Psoas muscle (tissue), 8 donors: ENCODE results near the gene UBC. TPM values are rescaled to one million over a fixed set of nuclear protein-coding genes. Genes with fewer than 3 reads are reported as not detected.
A peak's percentile ranks its signal among the peaks of the same experiment; 100 is the strongest.

Experiments
- ATAC-seq, 4 donors: fragments of 200-7000 bp; cut with Tn5 transposase; one replicate each; pipeline ENCODE4 v1.9.1; 2020; ENCODE audit warnings: moderate library complexity in 3 of 4, mild to moderate bottlenecking in 2 of 4
- DNase-seq, 2 donors: peaks; one replicate each; pipeline ENCODE4 v3.0.0-alpha.2; 2020
- H3K27ac ChIP-seq: fragments of 200-600 bp; one replicate; pipeline ENCODE4 v1.8.0; 2022
- H3K27me3 ChIP-seq, 3 donors: fragments of 200-600 bp in 1 of 3; one replicate each; pipeline versions ENCODE4 v1.6.1 to v1.8.0; 2013 to 2022; ENCODE audit warnings: low read length in 2 of 3, mild to moderate bottlenecking in 2 of 3, moderate library complexity in 1 of 3; ENCODE audit not compliant: insufficient read depth in 3 of 3
- H3K36me3 ChIP-seq, 2 donors: fragments of 200-600 bp in 1 of 2; one replicate each; pipeline versions ENCODE4 v1.6.1 to v1.8.0; 2013 to 2022; ENCODE audit warnings: low read depth in 1 of 2, mild to moderate bottlenecking in 1 of 2, moderate library complexity in 1 of 2; ENCODE audit not compliant: insufficient read depth in 1 of 2
- H3K4me1 ChIP-seq: fragments of 200-600 bp; one replicate; pipeline ENCODE4 v1.8.0; 2022
- H3K4me3 ChIP-seq: fragments of 200-600 bp; one replicate; pipeline ENCODE4 v1.8.0; 2022; ENCODE audit warnings: mild to moderate bottlenecking
- H3K9me3 ChIP-seq: fragments of 200-600 bp; one replicate; pipeline ENCODE4 v1.8.0; 2022
- CTCF ChIP-seq: fragments of 200-600 bp; IDR thresholded peaks from one replicate; pipeline ENCODE4 v1.8.0; 2022; ENCODE audit warnings: antibody characterized with exemption
- WGBS, 3 donors: extraction: QIAGEN DNeasy Blood & Tissue Kit; methylation state at CpG; one replicate each; pipeline versions ENCODE4 v1.1.6 to v1.1.7; 2013; 5-methylcytosine and 5-hydroxymethylcytosine counted together
- intact Hi-C, 2 donors: fragments of 100-400 bp; cut with DNase I; formaldehyde crosslinking; loops; one replicate each; pipeline versions ENCODE4 v1.11.0 to v1.14.2; 2022
- long read RNA-seq, 2 donors: library from polyadenylated mRNA; unstranded; transcript quantifications; one replicate each; pipeline ENCODE4 v2.0.0, GENCODE V29; 2021
- polyA plus RNA-seq, 3 donors: library from polyadenylated mRNA; stranded (reverse); fragments of 200-250 nt; gene quantifications; one replicate each; pipeline ENCODE4 v1.2.3, GENCODE V29; 2013
- total RNA-seq, 4 donors: library from RNA; stranded (reverse); fragmentation: NEBNext Ultra II Directional in 2 of 4; extraction: Animal tissue kit (Norgen Biotek cat#: 25700) in 2 of 4; gene quantifications; one replicate each; pipeline versions ENCODE4 v1.2.1 to v1.2.4, GENCODE V29; 2021 to 2023
- donor health status: healthy with polysubstance abuse.
- donor health status: DM: no; HTN: no; CAD: no; lungs with moderate emphysema.
- donor health status: Bipolar disorder and iron deficiency.
- donor health status: healthy.
- donor health status: DM: yes; HTN: yes; CAD: no.
- donor health status: DM: no; HTN: no; CAD: no.
- donor health status: DM: no; HTN: no; CAD: no.
- donor health status: DM: yes; HTN: yes; CAD: no.

Gene UBC
- total RNA-seq (over 10,000 TPM in 1 of 4 donors, 1,000 to 10,000 TPM in 3; 2,036 to 18,039 (median 3,061) TPM), polyA plus RNA-seq (1,000 to 10,000 TPM; 2,132 to 9,997 (median 2,719) TPM)
- long read RNA-seq, donor 1, transcript UBC-201 (2 exons, 2,688 nt) = major isoform, 1,578 of 2,059 reads
- long read RNA-seq, donor 1, transcript UBC-205 (1 exons, 3,745 nt) = minor isoform, 438 of 2,059 reads
- long read RNA-seq, donor 1, transcript UBC-207 (2 exons, 622 nt) = minor isoform, 11 of 2,059 reads
- long read RNA-seq, donor 1, partial matches to known transcripts = 1 of 2,059 reads
- long read RNA-seq, donor 1, other reads (novel, unspliced or antisense) = 25 of 2,059 reads
- long read RNA-seq, donor 2, transcript UBC-201 (2 exons, 2,688 nt) = major isoform, 18,827 of 23,837 reads
- long read RNA-seq, donor 2, transcript UBC-205 (1 exons, 3,745 nt) = minor isoform, 4,678 of 23,837 reads
- long read RNA-seq, donor 2, transcript UBC-204 (2 exons, 624 nt) = minor isoform, 34 of 23,837 reads
- long read RNA-seq, donor 2, transcript UBC-207 (2 exons, 622 nt) = minor isoform, 45 of 23,837 reads
- long read RNA-seq, donor 2, partial matches to known transcripts = 6 of 23,837 reads
- long read RNA-seq, donor 2, other reads (novel, unspliced or antisense) = 214 of 23,837 reads

GRCh38 chr12:124914392-124915238 is at the start of gene UBC:
UBC (minus strand) TSS chr12:124914650; CDS start chr12:124913771, 879 bp downstream.
- ATAC-seq (peak; percentile 49 to 64 (median 62)), DNase-seq (peak; percentile 91 to 97)
- intact Hi-C loops = loop anchor here in 1 of 2 donors (2.0 kb wide), 1 partner anchor 24 kb away; no protein-coding TSS in a partner anchor
- H3K4me1 ChIP-seq = peaks cover 37% of the 10 kb centered on the region
- WGBS, 3 donors = 0% methylated on average over 62 to 85 of the region's 85 CpGs
- peak within 1 kb of the TSS; percentile 100 for H3K27ac ChIP-seq
- no peak for TF ChIP-seq CTCF
- H3K4me3 ChIP-seq = peak within 1 kb of the TSS; percentile 94
- no peaks in the 10 kb centered on the region for H3K9me3 ChIP-seq
- H3K27me3 ChIP-seq = no peaks in the 10 kb centered on the region
- peaks cover 3 to 29% of the 10 kb centered on the region in 2 donors for H3K36me3 ChIP-seq

DNA sequence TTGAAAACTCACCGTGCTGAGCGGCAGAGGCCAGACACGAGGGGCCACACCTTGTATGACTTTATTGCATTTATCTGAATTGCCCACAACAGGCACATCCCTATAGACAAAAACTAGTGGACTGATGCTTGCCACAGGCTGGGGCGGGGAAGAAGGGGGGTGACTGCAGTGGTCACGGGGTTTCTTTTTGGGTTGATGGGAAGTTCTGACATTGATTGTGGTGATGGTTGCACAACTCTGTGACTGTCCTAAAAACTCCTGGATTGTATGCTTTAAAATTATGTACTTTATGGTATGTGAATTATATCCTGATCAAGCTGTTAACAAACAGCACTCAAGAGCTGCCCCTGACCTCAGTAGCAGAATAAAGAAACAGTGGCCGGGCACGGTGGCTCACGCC is 48.8 kb upstream of the UBC start:
- H3K27me3 ChIP-seq = no peaks in the 10 kb centered on the region
- WGBS, 3 donors = 91 to 94% (median 92%) methylated on average over 8 of the region's 8 CpGs
- no peaks in the 10 kb centered on the region for H3K4me1 ChIP-seq
- intact Hi-C loops = no loop called here
- no peaks in the 10 kb centered on the region for H3K9me3 ChIP-seq
- H3K27ac ChIP-seq = no peak overlapping the region
- TF ChIP-seq CTCF = no peak
- ATAC-seq (no peak), DNase-seq (no peak)
- peaks cover 0 to 98% of the 10 kb centered on the region in 2 donors for H3K36me3 ChIP-seq
- no peak overlapping the region for H3K4me3 ChIP-seq

- Histone ChIP-seq H3K27me3 (no peaks in the 10 kb centered on the region), H3K36me3 (peaks cover 0 to 97% of the 10 kb centered on the region in 2 donors), H3K9me3 (no peaks in the 10 kb centered on the region), H3K4me3 (no peak overlapping the region), H3K27ac (no peak overlapping the region), H3K4me1 (no peaks in the 10 kb centered on the region)
- DNase-seq (no peak), ATAC-seq (no peak)
- intact Hi-C loops = no loop called here
- WGBS, 3 donors = 89 to 94% (median 94%) methylated on average over 25 to 29 of the region's 29 CpGs
- no peak for TF ChIP-seq CTCF
Measured at GRCh38 chr12:124961055-124961454, 46.6 kb upstream of the UBC start.

GRCh38 chr12:124956571-124956970 is 42.1 kb upstream of the UBC start:
- H3K36me3 ChIP-seq = peaks cover 3 to 98% of the 10 kb centered on the region in 2 donors
- WGBS, 3 donors = 74 to 82% (median 76%) methylated on average over 16 of the region's 16 CpGs
- DNase-seq = no peak

More at GRCh38 chr12:124956571-124956970, 42.1 kb upstream of the UBC start:
- Histone ChIP-seq H3K27me3 (no peaks in the 10 kb centered on the region), H3K9me3 (no peaks in the 10 kb centered on the region), H3K4me1 (no peaks in the 10 kb centered on the region), H3K4me3 (no peak overlapping the region), H3K27ac (no peak overlapping the region)
- intact Hi-C loops = no loop called here
- no peak for TF ChIP-seq CTCF
- ATAC-seq = no peak
